Activated CD4-positive, alpha-beta T cell treated with anti-CD3 and anti-CD28 coated beads for 36 hours (primary cell): Measurements from ENCODE around the gene PPP4R3A. TPM values are rescaled to one million over a fixed set of nuclear protein-coding genes. Genes with fewer than 3 reads are reported as not detected.

Experiments
- ATAC-seq: fragments of 200-7000 bp; cut with Tn5 transposase; one replicate; pipeline ENCODE4 v1.10.0; 2021; ENCODE audit warnings: mild to moderate bottlenecking, moderate library complexity
- CTCF ChIA-PET: fragments of 350-600 bp; sonication (Branson Sonifier 250); formaldehyde crosslinking; loops from one replicate; lab custom pipeline; 2021; ENCODE audit warnings: antibody characterized with exemption; lab: Charles Lee
- POLR2A ChIA-PET: fragments of 350-600 bp; sonication (Branson Sonifier 250); formaldehyde crosslinking; loops from one replicate; lab custom pipeline; 2021; ENCODE audit warnings: antibody characterized with exemption, inconsistent platforms; lab: Charles Lee
- DNase-seq: peaks from one replicate; pipeline ENCODE4 v3.0.0-alpha.2; 2020
- H3K27ac Mint-ChIP-seq: one replicate; pipeline ENCODE4 v1.8.0; 2021; ENCODE audit warnings: mixed read lengths
- H3K27me3 Mint-ChIP-seq: one replicate; pipeline ENCODE4 v1.8.0; 2021; ENCODE audit warnings: mixed read lengths
- H3K36me3 Mint-ChIP-seq: one replicate; pipeline ENCODE4 v1.8.0; 2021; ENCODE audit warnings: low read depth, mixed read lengths
- H3K4me1 Mint-ChIP-seq: one replicate; pipeline ENCODE4 v1.8.0; 2021; ENCODE audit warnings: mixed read lengths
- H3K4me3 Mint-ChIP-seq: one replicate; pipeline ENCODE4 v1.8.0; 2021; ENCODE audit warnings: mild to moderate bottlenecking, moderate library complexity, mixed read lengths
- H3K9me3 Mint-ChIP-seq: one replicate; pipeline ENCODE4 v1.8.0; 2021; ENCODE audit warnings: low read depth, mixed read lengths
- intact Hi-C, 2 experiments: fragments of 100-400 bp; cut with DNase I in 1 of 2; cut with micrococcal nuclease in 1 of 2; formaldehyde crosslinking; loops; one replicate each; pipeline versions ENCODE4 v1.14.2 to v1.15.1; 2022 to 2024; cut with DNase I, micrococcal nuclease
- total RNA-seq, 2 experiments: library from RNA; stranded (reverse); gene quantifications; one replicate each; pipeline ENCODE4 v1.2.3, GENCODE V29; 2021

PPP4R3A gene
- total RNA-seq, 2 experiments from 2014 or later: 105 to 122 TPM

GRCh38 chr14:91417983-91418386 is 92.1 kb downstream of the PPP4R3A start:
- POLR2A ChIA-PET: interaction anchor here (0.5 to 1.6 kb wide), 6 partner anchors 20 to 181 kb away, joined by 3 to 4 read pairs (median 4); no protein-coding TSS in a partner anchor
- no peaks in the 10 kb centered on the region for H3K9me3 Mint-ChIP-seq
- ATAC-seq: peak; percentile 20

GRCh38 chr14:91417120-91417982 is 92.8 kb downstream of the PPP4R3A start, which contains the start of gene CCDC88C:
CCDC88C (minus strand) TSS chr14:91417820; CDS start chr14:91417690, 130 bp downstream.
- DNase-seq: peak; percentile 87
- ChIA-PET CTCF (interaction anchor here (0.6 to 12.5 kb wide), 8 partner anchors 13 to 409 kb away, joined by 3 to 177 read pairs (median 4); no protein-coding TSS in a partner anchor), POLR2A (interaction anchor here (0.5 to 1.6 kb wide), 7 partner anchors 19 to 180 kb away, joined by 3 to 6 read pairs (median 4); no protein-coding TSS in a partner anchor)
- Mint-ChIP-seq H3K27ac (peak within 1 kb of the TSS; percentile 99), H3K9me3 (no peaks in the 10 kb centered on the region), H3K4me3 (peak within 1 kb of the TSS; percentile 92), H3K4me1 (peaks cover 43% of the 10 kb centered on the region), H3K27me3 (no peaks in the 10 kb centered on the region), H3K36me3 (peaks cover 36% of the 10 kb centered on the region)
- intact Hi-C loops: loop anchor here (1.0 to 5.0 kb wide), 11 partner anchors 90 to 1035 kb away; partner anchors contain the start of genes CALM1 (in 1 of the 2) and PPP4R3A (in 1 of the 2)
- peak; percentile 45 for ATAC-seq

More at GRCh38 chr14:91417983-91418386, 92.1 kb downstream of the PPP4R3A start:
- Mint-ChIP-seq H3K4me1 (peaks cover 36% of the 10 kb centered on the region), H3K4me3 (peak overlapping the region; percentile 65), H3K27me3 (no peaks in the 10 kb centered on the region), H3K27ac (peak overlapping the region; percentile 69), H3K36me3 (peaks cover 31% of the 10 kb centered on the region)
- intact Hi-C loops: loop anchor here (1.0 to 5.0 kb wide), 15 partner anchors 8 to 1036 kb away; partner anchors contain the start of genes CALM1 (in 1 of the 2) and PPP4R3A (in 1 of the 2)
- peak; percentile 78 for DNase-seq
- CTCF ChIA-PET: interaction anchor here (0.6 to 12.5 kb wide), 8 partner anchors 14 to 220 kb away, joined by 3 to 177 read pairs (median 4); no protein-coding TSS in a partner anchor

GRCh38 chr14:91416744-91417119 is 93.4 kb downstream of the PPP4R3A start:
- no peaks in the 10 kb centered on the region for H3K9me3 Mint-ChIP-seq
- H3K4me3 Mint-ChIP-seq: peak overlapping the region; percentile 92
- peak overlapping the region; percentile 99 for H3K27ac Mint-ChIP-seq
- CTCF ChIA-PET: interaction anchor here (0.8 to 12.5 kb wide), 7 partner anchors 17 to 410 kb away, joined by 3 to 177 read pairs (median 9); no protein-coding TSS in a partner anchor
- H3K36me3 Mint-ChIP-seq: peaks cover 38% of the 10 kb centered on the region
- DNase-seq (peak; percentile 52), ATAC-seq (no peak)
- no peaks in the 10 kb centered on the region for H3K27me3 Mint-ChIP-seq
- intact Hi-C loops: loop anchor here (1.0 to 5.0 kb wide), 16 partner anchors 43 to 1034 kb away; partner anchors contain the start of genes CALM1 (in 1 of the 2), PPP4R3A (in 1 of the 2) and RPS6KA5 (in 1 of the 2)
- H3K4me1 Mint-ChIP-seq: peaks cover 47% of the 10 kb centered on the region
- POLR2A ChIA-PET: interaction anchor here (0.7 to 2.1 kb wide), 8 partner anchors 12 to 173 kb away, joined by 3 to 18 read pairs (median 6); no protein-coding TSS in a partner anchor

- Mint-ChIP-seq H3K27ac (peak overlapping the region; percentile 99), H3K36me3 (peaks cover 38% of the 10 kb centered on the region), H3K27me3 (no peaks in the 10 kb centered on the region), H3K4me3 (peak overlapping the region; percentile 92), H3K4me1 (peaks cover 53% of the 10 kb centered on the region), H3K9me3 (no peaks in the 10 kb centered on the region)
- peak; percentile 87 for DNase-seq
- ChIA-PET POLR2A (interaction anchor here (0.6 to 2.1 kb wide), 13 partner anchors 11 to 172 kb away, joined by 3 to 18 read pairs (median 6); no protein-coding TSS in a partner anchor), CTCF (interaction anchor here (0.6 to 12.5 kb wide), 14 partner anchors 12 to 1032 kb away, joined by 3 to 177 read pairs (median 4); no protein-coding TSS in a partner anchor)
- peak; percentile 60 for ATAC-seq
- intact Hi-C loops: loop anchor here (1.0 to 5.0 kb wide), 13 partner anchors 43 to 1034 kb away; partner anchors contain the start of genes CALM1 (in 1 of the 2) and RPS6KA5 (in 1 of the 2)
Measured at GRCh38 chr14:91415794-91416743, 94.0 kb downstream of the PPP4R3A start.

- no peak for DNase-seq
- intact Hi-C loops: no loop called here
Measured at GRCh38 chr14:91414475-91414833, 95.7 kb downstream of the PPP4R3A start.

GRCh38 chr14:91413547-91414474 is 96.3 kb downstream of the PPP4R3A start:
- Mint-ChIP-seq H3K9me3 (no peaks in the 10 kb centered on the region), H3K4me3 (peak overlapping the region; percentile 92), H3K27me3 (no peaks in the 10 kb centered on the region), H3K36me3 (peaks cover 45% of the 10 kb centered on the region), H3K4me1 (peaks cover 65% of the 10 kb centered on the region), H3K27ac (peak overlapping the region; percentile 99)
- CTCF ChIA-PET: interaction anchor here (0.6 to 12.5 kb wide), 8 partner anchors 11 to 238 kb away, joined by 3 to 177 read pairs (median 5); no protein-coding TSS in a partner anchor
- intact Hi-C loops: no loop called here
- ATAC-seq: no peak
- POLR2A ChIA-PET: interaction anchor here (0.8 to 1.5 kb wide), 2 partner anchors 8 to 63 kb away, joined by 3 to 6 read pairs; no protein-coding TSS in a partner anchor
- DNase-seq: peak; percentile 59

More at GRCh38 chr14:91414475-91414833, 95.7 kb downstream of the PPP4R3A start:
- POLR2A ChIA-PET: interaction anchor here (0.8 to 2.1 kb wide), 3 partner anchors 9 to 90 kb away, joined by 3 to 17 read pairs (median 6); no protein-coding TSS in a partner anchor
- peaks cover 43% of the 10 kb centered on the region for H3K36me3 Mint-ChIP-seq
- peak overlapping the region; percentile 99 for H3K27ac Mint-ChIP-seq
- CTCF ChIA-PET: interaction anchor here (0.6 to 12.5 kb wide), 8 partner anchors 15 to 493 kb away, joined by 3 to 177 read pairs (median 4); no protein-coding TSS in a partner anchor
- H3K9me3 Mint-ChIP-seq: no peaks in the 10 kb centered on the region
- peak overlapping the region; percentile 92 for H3K4me3 Mint-ChIP-seq
- ATAC-seq: no peak
- peaks cover 68% of the 10 kb centered on the region for H3K4me1 Mint-ChIP-seq
- H3K27me3 Mint-ChIP-seq: no peaks in the 10 kb centered on the region

GRCh38 chr14:91412939-91413338 is 97.2 kb downstream of the PPP4R3A start:
- H3K9me3 Mint-ChIP-seq: no peaks in the 10 kb centered on the region
- ATAC-seq (no peak), DNase-seq (no peak)
- H3K27ac Mint-ChIP-seq: peak overlapping the region; percentile 99
- intact Hi-C loops: no loop called here
- peaks cover 54% of the 10 kb centered on the region for H3K36me3 Mint-ChIP-seq
- H3K27me3 Mint-ChIP-seq: no peaks in the 10 kb centered on the region
- ChIA-PET POLR2A (interaction anchor here (1.5 kb wide), 1 partner anchor 8 kb away, joined by 6 read pairs; no protein-coding TSS in a partner anchor), CTCF (interaction anchor here (1.0 to 12.5 kb wide), 5 partner anchors 10 to 91 kb away, joined by 3 to 177 read pairs (median 6); no protein-coding TSS in a partner anchor)
- peak overlapping the region; percentile 92 for H3K4me3 Mint-ChIP-seq
- H3K4me1 Mint-ChIP-seq: peaks cover 72% of the 10 kb centered on the region

- Mint-ChIP-seq H3K27ac (peak overlapping the region; percentile 86), H3K4me1 (peaks cover 90% of the 10 kb centered on the region), H3K4me3 (peak overlapping the region; percentile 57), H3K36me3 (peaks cover 59% of the 10 kb centered on the region), H3K9me3 (no peaks in the 10 kb centered on the region), H3K27me3 (no peaks in the 10 kb centered on the region)
- ATAC-seq: peak; percentile 60
- DNase-seq: peak; percentile 44
- ChIA-PET CTCF (interaction anchor here (0.7 to 12.5 kb wide), 11 partner anchors 9 to 111 kb away, joined by 3 to 177 read pairs (median 4); no protein-coding TSS in a partner anchor), POLR2A (interaction anchor here (0.6 to 1.6 kb wide), 15 partner anchors 8 to 697 kb away, joined by 3 to 7 read pairs (median 4); partner anchors contain the start of genes PPP4R3A and TC2N)
- intact Hi-C loops: loop anchor here (1.0 to 2.0 kb wide), 3 partner anchors 7 to 38 kb away; no protein-coding TSS in a partner anchor
Measured at GRCh38 chr14:91410771-91411536, 99.2 kb downstream of the PPP4R3A start.
